SK-N-SH treated with all-trans-retinoic acid at 6 μM for 48 hours (cell line): ENCODE data around the gene SLC18A3.

Experiments used
- ATAC-seq: fragments of 200-7000 bp; cut with Tn5 transposase; 3 replicates; pipeline ENCODE4 v1.9.1; 2020; ENCODE audit warnings: mild to moderate bottlenecking, moderate library complexity
- ARNTL ChIP-seq: fragments of 450-650 bp; formaldehyde crosslinking; IDR thresholded peaks from 2 replicates; pipeline ENCODE4 v1.5.0; 2020; ENCODE audit warnings: low read depth, mild to moderate bottlenecking, moderate library complexity, borderline replicate concordance
- BACH2 ChIP-seq: fragments of 250-450 bp; sonication (Bioruptor Pico); IDR thresholded peaks from 2 replicates; pipeline ENCODE4 v1.9.0; 2021; ENCODE audit warnings: mild to moderate bottlenecking, borderline replicate concordance
- CSRNP3 ChIP-seq: fragments of 250-450 bp; sonication (Bioruptor Pico); IDR thresholded peaks from 2 replicates; pipeline ENCODE4 v1.5.1; 2021; ENCODE audit warnings: mild to moderate bottlenecking, moderate library complexity
- GLIS3 ChIP-seq: fragments of 250-450 bp; sonication (Bioruptor Pico); IDR thresholded peaks from 2 replicates; pipeline ENCODE4 v1.5.0; 2020; ENCODE audit warnings: mild to moderate bottlenecking, moderate library complexity
- ISL1 ChIP-seq: fragments of 250-450 bp; sonication (Bioruptor Pico); IDR thresholded peaks from 2 replicates; pipeline ENCODE4 v2.1.2; 2022; ENCODE audit warnings: mild to moderate bottlenecking, moderate library complexity
- OSR1 ChIP-seq: fragments of 250-450 bp; sonication (Bioruptor Pico); IDR thresholded peaks from 2 replicates; pipeline ENCODE4 v1.8.0; 2022; ENCODE audit warnings: moderate library complexity, mild to moderate bottlenecking, inconsistent platforms
- PATZ1 ChIP-seq: fragments of 250-450 bp; sonication (Bioruptor Pico); IDR thresholded peaks from 2 replicates; pipeline ENCODE4 v1.8.0; 2020; ENCODE audit warnings: mild to moderate bottlenecking, moderate library complexity, borderline replicate concordance
- POU6F1 ChIP-seq: fragments of 250-450 bp; sonication (Bioruptor Pico); IDR thresholded peaks from 2 replicates; pipeline ENCODE4 v1.8.0; 2021; ENCODE audit warnings: low read depth, mild to moderate bottlenecking, moderate library complexity, borderline replicate concordance
- PPARA ChIP-seq: fragments of 250-450 bp; sonication (Bioruptor Pico); IDR thresholded peaks from 2 replicates; pipeline ENCODE4 v1.5.0; 2020; ENCODE audit warnings: mild to moderate bottlenecking, borderline replicate concordance
- RARB ChIP-seq: fragments of 250-450 bp; sonication (Bioruptor Pico); IDR thresholded peaks from 2 replicates; pipeline ENCODE4 v1.8.0; 2021; ENCODE audit warnings: mild to moderate bottlenecking, moderate library complexity
- SNAI2 ChIP-seq: fragments of 250-450 bp; sonication (Bioruptor Pico); IDR thresholded peaks from 2 replicates; pipeline ENCODE4 v1.5.0; 2020; ENCODE audit warnings: mild to moderate bottlenecking, moderate library complexity
- TCF4 ChIP-seq: fragments of 250-450 bp; sonication (Bioruptor Pico); IDR thresholded peaks from 2 replicates; pipeline ENCODE4 v1.8.0; 2021; ENCODE audit warnings: mild to moderate bottlenecking, moderate library complexity, borderline replicate concordance
- TOX ChIP-seq: fragments of 250-450 bp; sonication (Bioruptor Pico); IDR thresholded peaks from 2 replicates; pipeline ENCODE4 v1.8.0; 2021; ENCODE audit warnings: mild to moderate bottlenecking, moderate library complexity, borderline replicate concordance
- TSHZ2 ChIP-seq: fragments of 250-450 bp; sonication (Bioruptor Pico); IDR thresholded peaks from 2 replicates; pipeline ENCODE4 v1.5.0; 2020; ENCODE audit warnings: mild to moderate bottlenecking, moderate library complexity
- ZFP3 ChIP-seq: fragments of 250-450 bp; sonication (Bioruptor Pico); IDR thresholded peaks from 2 replicates; pipeline ENCODE4 v1.5.0; 2020; ENCODE audit warnings: mild to moderate bottlenecking, moderate library complexity
- ZFP30 ChIP-seq: fragments of 450-650 bp; formaldehyde crosslinking; IDR thresholded peaks from 2 replicates; pipeline ENCODE4 v1.5.0; 2022; ENCODE audit warnings: mild to moderate bottlenecking, moderate library complexity
- ZNF565 ChIP-seq: fragments of 450-650 bp; formaldehyde crosslinking; conservative IDR thresholded peaks from 2 replicates; pipeline ENCODE4 v1.5.0; 2020; ENCODE audit warnings: low read depth, mild to moderate bottlenecking, moderate library complexity
- ZNF8 ChIP-seq: fragments of 450-650 bp; formaldehyde crosslinking; IDR thresholded peaks from 2 replicates; pipeline ENCODE4 v1.5.0; 2020; ENCODE audit warnings: mild to moderate bottlenecking, moderate library complexity
- TF ChIP-seq, protein P1 (sequence below): fragments of 250-450 bp; sonication (Bioruptor Pico); IDR thresholded peaks from 2 replicates; pipeline ENCODE4 v1.5.1; 2020; ENCODE audit warnings: low read depth, mild to moderate bottlenecking, moderate library complexity

The SLC18A3 gene

GRCh38 chr10:49652421-49653272 is 42.5 kb downstream of the SLC18A3 start:
- TF ChIP-seq ARNTL (CRISPR knock-in tag) (no peak), ISL1 (no peak), CSRNP3 (CRISPR knock-in tag) (no peak), TCF4 (no peak), ZFP3 (CRISPR knock-in tag) (no peak), PATZ1 (CRISPR knock-in tag) (no peak), TSHZ2 (CRISPR knock-in tag) (no peak), OSR1 (CRISPR knock-in tag) (no peak), RARB (CRISPR knock-in tag) (no peak)
- TF ChIP-seq, all 23 proteins: peak for 0
- ATAC-seq: no peak

DNA sequence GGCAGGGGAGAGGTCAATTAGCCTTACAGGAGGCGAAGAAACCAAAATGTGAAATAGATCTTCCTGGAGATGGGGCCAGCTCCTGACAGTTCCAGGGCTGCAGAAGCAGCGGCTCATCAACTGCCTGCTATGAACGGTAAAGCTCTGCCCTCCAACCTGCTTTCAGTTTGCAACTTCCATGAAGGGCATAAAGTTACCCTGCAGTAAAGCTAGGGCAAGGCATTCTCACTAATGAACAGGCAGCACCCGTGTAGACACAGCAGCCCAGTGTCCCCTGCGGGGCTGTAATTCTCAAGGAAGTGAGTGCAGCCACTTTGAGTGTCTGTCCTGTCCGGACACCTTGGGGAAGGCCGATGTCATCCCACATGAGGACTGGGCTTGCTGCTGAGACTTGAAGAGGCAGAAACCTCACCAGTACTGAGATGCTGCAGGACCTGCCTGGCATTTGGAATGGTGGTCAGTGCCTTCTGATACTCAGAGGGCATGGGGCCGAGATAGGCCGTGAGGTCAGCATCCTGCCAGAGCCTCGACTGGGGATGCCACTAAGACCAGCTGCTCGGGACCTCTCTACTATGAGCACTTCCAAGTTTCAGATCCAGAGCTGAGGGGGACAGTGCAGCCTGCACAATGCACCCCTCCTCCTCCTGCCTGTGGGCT is 43.3 kb downstream of the SLC18A3 start:
- TF ChIP-seq, protein P1, sequence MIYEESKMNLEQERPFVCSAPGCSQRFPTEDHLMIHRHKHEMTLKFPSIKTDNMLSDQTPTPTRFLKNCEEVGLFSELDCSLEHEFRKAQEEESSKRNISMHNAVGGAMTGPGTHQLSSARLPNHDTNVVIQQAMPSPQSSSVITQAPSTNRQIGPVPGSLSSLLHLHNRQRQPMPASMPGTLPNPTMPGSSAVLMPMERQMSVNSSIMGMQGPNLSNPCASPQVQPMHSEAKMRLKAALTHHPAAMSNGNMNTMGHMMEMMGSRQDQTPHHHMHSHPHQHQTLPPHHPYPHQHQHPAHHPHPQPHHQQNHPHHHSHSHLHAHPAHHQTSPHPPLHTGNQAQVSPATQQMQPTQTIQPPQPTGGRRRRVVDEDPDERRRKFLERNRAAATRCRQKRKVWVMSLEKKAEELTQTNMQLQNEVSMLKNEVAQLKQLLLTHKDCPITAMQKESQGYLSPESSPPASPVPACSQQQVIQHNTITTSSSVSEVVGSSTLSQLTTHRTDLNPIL: no peak
- no peak for TF ChIP-seq TCF4
- no peak for TF ChIP-seq ZFP30
- no peak for TF ChIP-seq POU6F1 (CRISPR knock-in tag)
- no peak for TF ChIP-seq SNAI2
- TF ChIP-seq ZNF565 (CRISPR knock-in tag): no peak
- no peak for TF ChIP-seq PPARA
- TF ChIP-seq BACH2 (CRISPR knock-in tag): no peak
- TF ChIP-seq ZNF8 (CRISPR knock-in tag): no peak
- TF ChIP-seq GLIS3 (CRISPR knock-in tag): no peak
- no peak for TF ChIP-seq TSHZ2 (CRISPR knock-in tag)
- no peak for TF ChIP-seq ARNTL (CRISPR knock-in tag)
- no peak for TF ChIP-seq TOX (CRISPR knock-in tag)
- no peak for TF ChIP-seq OSR1 (CRISPR knock-in tag)
- no peak for TF ChIP-seq ZFP3 (CRISPR knock-in tag)
- TF ChIP-seq ISL1: no peak
- no peak for ATAC-seq
